ENCODE results near the gene HLA-G.

HLA-G gene

GRCh38 chr6:29864037-29864810, 36.6 kb downstream of the HLA-G start:
- no peak overlapping the region for H2BK120ac ChIP-seq (ENCODE audit: low read depth, low read length)
- no peak overlapping the region for H2AFZ ChIP-seq (ENCODE audit: low read depth, low read length)
- no peaks in the 10 kb centered on the region for H3K9me3 ChIP-seq (ENCODE audit: control insufficient read depth, low read length)
- H2BK15ac ChIP-seq (ENCODE audit: low read depth, poor library complexity, severe bottlenecking) = no peak overlapping the region
- no peak overlapping the region for H2AK5ac ChIP-seq (ENCODE audit: low read length, severe bottlenecking)
- no peak overlapping the region for H3K4ac ChIP-seq (ENCODE audit: low read depth in 1 of 2, low read length in 2 of 2)
- H3K18ac ChIP-seq (ENCODE audit: low read depth in 1 of 2, low read length in 2 of 2) = no peak overlapping the region
- no peak for DNase-seq
- H3K9ac ChIP-seq (ENCODE audit: low read length) = no peak overlapping the region
- no peak overlapping the region for H4K91ac ChIP-seq (ENCODE audit: low read length)
- no peak overlapping the region for H3K27ac ChIP-seq (ENCODE audit: low read length, poor library complexity, severe bottlenecking)
- no peaks in the 10 kb centered on the region for H3K36me3 ChIP-seq (ENCODE audit: control insufficient read depth in 1 of 2, insufficient read depth in 2 of 2, low read depth in 1 of 2, low read length in 2 of 2)
- no peak overlapping the region for H2BK12ac ChIP-seq (ENCODE audit: low read length in 2 of 2)
- no peaks in the 10 kb centered on the region for H3K79me1 ChIP-seq (replicated peaks; ENCODE audit: low read length, poor library complexity, severe bottlenecking)
- no peak overlapping the region for H2BK5ac ChIP-seq (ENCODE audit: low read depth, low read length, poor library complexity, severe bottlenecking)
- no peak overlapping the region for H4K8ac ChIP-seq (ENCODE audit: low read length)
- 53% methylated on average over 12 of the region's 24 CpGs for WGBS
- no peak overlapping the region for H3K23ac ChIP-seq (ENCODE audit: low read length in 2 of 2)
- no peak overlapping the region for H3K14ac ChIP-seq (ENCODE audit: low read length in 2 of 2)
- H3K4me2 ChIP-seq (ENCODE audit: low read length, poor library complexity, severe bottlenecking) = no peak overlapping the region
- no peaks in the 10 kb centered on the region for H3K4me1 ChIP-seq (ENCODE audit: control insufficient read depth, insufficient read depth, low read depth, low read length)
- H3K27me3 ChIP-seq (ENCODE audit: control insufficient read depth in 1 of 2, insufficient read depth in 1 of 2, low read length in 2 of 2) = peaks cover 55 to 82% of the 10 kb centered on the region in 2 experiments
- H3K4me3 ChIP-seq (ENCODE audit: insufficient read depth in 1 of 2, low read depth in 1 of 2, low read length in 2 of 2) = no peak overlapping the region

DNA sequence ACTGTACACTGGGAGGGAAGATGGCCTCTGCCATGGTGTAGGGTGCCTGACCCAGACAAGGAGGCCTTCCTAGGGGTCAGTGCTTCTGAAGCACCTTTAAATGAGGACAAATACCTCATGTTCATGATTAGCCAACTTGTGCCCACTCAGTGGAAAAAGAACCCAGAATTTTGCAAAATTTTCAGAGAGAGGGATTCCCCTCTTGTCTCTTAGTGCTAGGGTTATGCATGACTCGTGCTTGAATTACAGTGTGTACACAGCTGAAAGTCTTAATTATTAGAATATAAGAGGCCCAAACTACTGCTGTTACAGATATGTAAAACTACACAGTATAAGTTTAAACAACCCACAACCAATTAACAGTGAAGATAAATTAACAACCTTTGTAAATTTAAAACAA, 38.0 kb downstream of the HLA-G start:
- H3K79me1 ChIP-seq (replicated peaks; ENCODE audit: low read length, poor library complexity, severe bottlenecking) = no peaks in the 10 kb centered on the region
- H4K8ac ChIP-seq (ENCODE audit: low read length) = no peak overlapping the region
- H3K4ac ChIP-seq (ENCODE audit: low read depth in 1 of 2, low read length in 2 of 2) = no peak overlapping the region
- no peak overlapping the region for H2BK15ac ChIP-seq (ENCODE audit: low read depth, poor library complexity, severe bottlenecking)
- WGBS = no CpG with 5 or more reads among the region's 1 CpG
- H2BK5ac ChIP-seq (ENCODE audit: low read depth, low read length, poor library complexity, severe bottlenecking) = no peak overlapping the region
- H2BK120ac ChIP-seq (ENCODE audit: low read depth, low read length) = no peak overlapping the region
- no peak overlapping the region for H3K14ac ChIP-seq (ENCODE audit: low read length in 2 of 2)
- no peak overlapping the region for H3K27ac ChIP-seq (ENCODE audit: low read length, poor library complexity, severe bottlenecking)
- H3K18ac ChIP-seq (ENCODE audit: low read depth in 1 of 2, low read length in 2 of 2) = no peak overlapping the region
- H3K4me2 ChIP-seq (ENCODE audit: low read length, poor library complexity, severe bottlenecking) = no peak overlapping the region
- H3K4me3 ChIP-seq (ENCODE audit: insufficient read depth in 1 of 2, low read depth in 1 of 2, low read length in 2 of 2) = no peak overlapping the region
- no peak overlapping the region for H3K23ac ChIP-seq (ENCODE audit: low read length in 2 of 2)
- peaks cover 7% of the 10 kb centered on the region for H3K9me3 ChIP-seq (ENCODE audit: control insufficient read depth, low read length)
- H2AFZ ChIP-seq (ENCODE audit: low read depth, low read length) = no peak overlapping the region
- no peaks in the 10 kb centered on the region for H3K4me1 ChIP-seq (ENCODE audit: control insufficient read depth, insufficient read depth, low read depth, low read length)
- no peaks in the 10 kb centered on the region for H3K36me3 ChIP-seq (ENCODE audit: control insufficient read depth in 1 of 2, insufficient read depth in 2 of 2, low read depth in 1 of 2, low read length in 2 of 2)
- no peak overlapping the region for H2AK5ac ChIP-seq (ENCODE audit: low read length, severe bottlenecking)
- H2BK12ac ChIP-seq (ENCODE audit: low read length in 2 of 2) = no peak overlapping the region
- H4K91ac ChIP-seq (ENCODE audit: low read length) = no peak overlapping the region
- DNase-seq = no peak
- H3K27me3 ChIP-seq (ENCODE audit: control insufficient read depth in 1 of 2, insufficient read depth in 1 of 2, low read length in 2 of 2) = peaks cover 57 to 89% of the 10 kb centered on the region in 2 experiments
- H3K9ac ChIP-seq (ENCODE audit: low read length) = no peak overlapping the region

DNA sequence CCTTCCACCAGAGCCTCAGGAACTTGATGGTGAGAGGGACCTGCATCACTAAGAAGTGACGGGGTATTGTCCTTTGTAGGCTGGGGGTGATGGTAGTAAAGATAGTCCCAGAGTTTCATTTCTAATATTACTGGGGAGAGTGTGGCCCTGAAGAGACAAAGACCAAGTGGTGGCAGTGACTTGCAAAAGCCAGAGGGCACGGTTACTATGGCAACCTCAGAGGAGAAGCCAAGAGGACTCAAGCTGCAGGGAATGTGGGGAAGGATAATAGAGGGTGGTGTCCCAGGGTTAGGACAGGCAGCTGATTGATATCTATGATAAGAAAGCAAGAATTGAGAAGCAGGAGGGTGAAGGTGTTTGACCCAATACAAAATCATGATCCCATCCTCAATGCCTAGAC, 42.5 kb downstream of the HLA-G start:
- peaks cover 30 to 55% of the 10 kb centered on the region in 2 experiments for H3K27me3 ChIP-seq (ENCODE audit: control insufficient read depth in 1 of 2, insufficient read depth in 1 of 2, low read length in 2 of 2)
- no peaks in the 10 kb centered on the region for H3K79me1 ChIP-seq (replicated peaks; ENCODE audit: low read length, poor library complexity, severe bottlenecking)
- H2AK5ac ChIP-seq (ENCODE audit: low read length, severe bottlenecking) = no peak overlapping the region
- H3K18ac ChIP-seq (ENCODE audit: low read depth in 1 of 2, low read length in 2 of 2) = no peak overlapping the region
- no peak overlapping the region for H2BK120ac ChIP-seq (ENCODE audit: low read depth, low read length)
- H3K36me3 ChIP-seq (ENCODE audit: control insufficient read depth in 1 of 2, insufficient read depth in 2 of 2, low read depth in 1 of 2, low read length in 2 of 2) = no peaks in the 10 kb centered on the region
- H3K4me1 ChIP-seq (ENCODE audit: control insufficient read depth, insufficient read depth, low read depth, low read length) = no peaks in the 10 kb centered on the region
- no peak overlapping the region for H3K14ac ChIP-seq (ENCODE audit: low read length in 2 of 2)
- H3K9ac ChIP-seq (ENCODE audit: low read length) = no peak overlapping the region
- H3K4me2 ChIP-seq (ENCODE audit: low read length, poor library complexity, severe bottlenecking) = no peak overlapping the region
- H3K9me3 ChIP-seq (ENCODE audit: control insufficient read depth, low read length) = peaks cover 7% of the 10 kb centered on the region
- H2BK5ac ChIP-seq (ENCODE audit: low read depth, low read length, poor library complexity, severe bottlenecking) = no peak overlapping the region
- no peak overlapping the region for H4K8ac ChIP-seq (ENCODE audit: low read length)
- no peak overlapping the region for H4K91ac ChIP-seq (ENCODE audit: low read length)
- no peak overlapping the region for H2BK15ac ChIP-seq (ENCODE audit: low read depth, poor library complexity, severe bottlenecking)
- no peak overlapping the region for H3K4ac ChIP-seq (ENCODE audit: low read depth in 1 of 2, low read length in 2 of 2)
- WGBS = 65% methylated on average over 2 of the region's 2 CpGs
- no peak overlapping the region for H3K4me3 ChIP-seq (ENCODE audit: insufficient read depth in 1 of 2, low read depth in 1 of 2, low read length in 2 of 2)
- DNase-seq = no peak
- H3K27ac ChIP-seq (ENCODE audit: low read length, poor library complexity, severe bottlenecking) = no peak overlapping the region
- H3K23ac ChIP-seq (ENCODE audit: low read length in 2 of 2) = no peak overlapping the region
- no peak overlapping the region for H2AFZ ChIP-seq (ENCODE audit: low read depth, low read length)
- H2BK12ac ChIP-seq (ENCODE audit: low read length in 2 of 2) = no peak overlapping the region

GRCh38 chr6:29872791-29873190, 45.2 kb downstream of the HLA-G start:
- Histone ChIP-seq H4K8ac (ENCODE audit: low read length) (no peak overlapping the region), H3K4me2 (ENCODE audit: low read length, poor library complexity, severe bottlenecking) (no peak overlapping the region), H3K9ac (ENCODE audit: low read length) (no peak overlapping the region), H3K79me1 (replicated peaks; ENCODE audit: low read length, poor library complexity, severe bottlenecking) (no peaks in the 10 kb centered on the region), H4K91ac (ENCODE audit: low read length) (no peak overlapping the region), H3K14ac (ENCODE audit: low read length in 2 of 2) (no peak overlapping the region), H3K9me3 (ENCODE audit: control insufficient read depth, low read length) (peaks cover 7% of the 10 kb centered on the region), H2BK15ac (ENCODE audit: low read depth, poor library complexity, severe bottlenecking) (no peak overlapping the region), H2AK5ac (ENCODE audit: low read length, severe bottlenecking) (no peak overlapping the region), H3K4me3 (ENCODE audit: insufficient read depth in 1 of 2, low read depth in 1 of 2, low read length in 2 of 2) (no peak overlapping the region), H3K4ac (ENCODE audit: low read depth in 1 of 2, low read length in 2 of 2) (no peak overlapping the region), H3K27me3 (ENCODE audit: control insufficient read depth in 1 of 2, insufficient read depth in 1 of 2, low read length in 2 of 2) (peaks cover 10 to 28% of the 10 kb centered on the region in 2 experiments), H2BK5ac (ENCODE audit: low read depth, low read length, poor library complexity, severe bottlenecking) (no peak overlapping the region), H3K23ac (ENCODE audit: low read length in 2 of 2) (no peak overlapping the region), H2AFZ (ENCODE audit: low read depth, low read length) (no peak overlapping the region), H3K4me1 (ENCODE audit: control insufficient read depth, insufficient read depth, low read depth, low read length) (no peaks in the 10 kb centered on the region), H3K18ac (ENCODE audit: low read depth in 1 of 2, low read length in 2 of 2) (no peak overlapping the region), H2BK120ac (ENCODE audit: low read depth, low read length) (no peak overlapping the region), H3K36me3 (ENCODE audit: control insufficient read depth in 1 of 2, insufficient read depth in 2 of 2, low read depth in 1 of 2, low read length in 2 of 2) (no peaks in the 10 kb centered on the region), H3K27ac (ENCODE audit: low read length, poor library complexity, severe bottlenecking) (no peak overlapping the region), H2BK12ac (ENCODE audit: low read length in 2 of 2) (no peak overlapping the region)
- no peak for DNase-seq
- 62% methylated on average over 3 of the region's 3 CpGs for WGBS

Data from mesenchymal stem cell (in vitro differentiated cells and primary cell).